HG03575 (cell line): Measurements from ENCODE around the gene NOD2.

Experiments used
- ATAC-seq: cut with Tn5 transposase; IDR thresholded peaks from one replicate; pipeline ENCODE4 v1.9.1; 2021; ENCODE audit not compliant: unreplicated experiment, insufficient number of reproducible peaks, low FRiP score; ENCODE audit errors: extremely low read depth

The NOD2 gene

DNA sequence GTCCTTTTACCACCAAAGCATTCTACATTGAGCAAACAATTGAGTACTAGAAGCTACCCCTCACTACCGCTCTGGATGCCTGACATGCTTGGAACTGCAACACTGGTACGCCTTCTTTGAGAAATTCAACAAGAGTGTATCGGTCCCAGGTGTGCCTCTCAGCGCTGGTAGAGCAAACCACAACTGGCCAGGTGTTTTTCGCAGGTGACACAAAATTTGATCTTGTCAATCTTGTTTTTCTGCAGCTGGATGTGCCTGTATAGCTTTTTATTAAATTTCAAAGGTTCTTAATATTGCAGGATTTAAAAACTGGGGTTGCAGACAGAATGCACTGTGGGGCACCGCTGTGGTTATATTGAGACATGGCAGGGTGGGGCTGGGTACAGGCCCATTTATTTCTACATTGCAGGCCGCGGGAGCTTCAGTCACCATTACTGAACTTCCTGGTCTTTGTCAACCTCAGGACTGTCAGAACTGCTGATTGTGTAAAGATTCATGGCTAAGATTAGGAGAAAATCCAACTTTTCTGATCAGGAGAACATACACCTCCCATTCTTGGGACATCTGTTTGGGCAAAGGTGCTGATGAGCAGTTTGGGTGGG, 7.8 kb upstream of the NOD2 start:
- no peak for ATAC-seq

DNA sequence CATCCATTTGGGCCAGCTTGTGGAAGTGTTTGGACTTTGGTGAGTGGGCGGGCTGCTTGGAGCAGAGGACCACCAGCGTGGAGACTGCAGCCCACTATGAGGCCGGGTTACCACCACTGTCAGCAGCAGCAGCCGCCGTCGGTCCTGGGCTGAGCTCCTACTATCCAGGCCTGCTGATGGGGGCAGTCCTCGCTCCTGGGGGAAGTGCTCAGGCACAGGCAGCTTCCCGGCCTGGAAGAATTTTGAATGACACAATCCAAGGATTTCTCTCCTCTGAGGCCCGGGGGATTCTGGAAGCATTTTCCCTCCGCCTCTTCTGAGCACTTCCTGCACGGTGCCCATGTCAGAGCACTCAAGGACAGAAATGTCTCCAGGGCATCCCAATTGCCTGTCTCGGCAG, 5.3 kb upstream of the NOD2 start:
- ATAC-seq: no peak

DNA sequence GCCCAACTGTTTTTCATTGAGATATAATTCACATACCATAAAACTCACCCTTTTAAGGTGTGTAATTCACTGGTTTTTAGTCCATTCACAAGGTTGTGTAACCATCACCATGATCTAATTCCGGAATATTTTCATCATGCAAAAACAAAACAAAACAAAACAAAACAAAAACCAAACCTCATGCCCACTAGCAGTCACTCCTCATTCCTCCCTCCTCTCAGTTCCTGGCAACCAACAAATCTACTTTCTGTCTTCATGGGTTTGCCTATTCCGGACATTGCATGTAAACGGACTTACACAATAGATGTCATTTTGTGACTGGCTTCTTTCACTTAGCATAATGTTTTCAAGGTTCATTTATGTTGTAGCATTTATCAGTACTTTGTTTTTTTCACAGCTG, 4.5 kb upstream of the NOD2 start:
- no peak for ATAC-seq

- no peak for ATAC-seq
Measured at GRCh38 chr16:50690177-50690576, 3.2 kb upstream of the NOD2 start.

GRCh38 chr16:50692644-50692998, 785 bp upstream of the NOD2 start:
- no peak for ATAC-seq

GRCh38 chr16:50694206-50694605, 800 bp downstream of the NOD2 start:
- ATAC-seq: no peak

DNA sequence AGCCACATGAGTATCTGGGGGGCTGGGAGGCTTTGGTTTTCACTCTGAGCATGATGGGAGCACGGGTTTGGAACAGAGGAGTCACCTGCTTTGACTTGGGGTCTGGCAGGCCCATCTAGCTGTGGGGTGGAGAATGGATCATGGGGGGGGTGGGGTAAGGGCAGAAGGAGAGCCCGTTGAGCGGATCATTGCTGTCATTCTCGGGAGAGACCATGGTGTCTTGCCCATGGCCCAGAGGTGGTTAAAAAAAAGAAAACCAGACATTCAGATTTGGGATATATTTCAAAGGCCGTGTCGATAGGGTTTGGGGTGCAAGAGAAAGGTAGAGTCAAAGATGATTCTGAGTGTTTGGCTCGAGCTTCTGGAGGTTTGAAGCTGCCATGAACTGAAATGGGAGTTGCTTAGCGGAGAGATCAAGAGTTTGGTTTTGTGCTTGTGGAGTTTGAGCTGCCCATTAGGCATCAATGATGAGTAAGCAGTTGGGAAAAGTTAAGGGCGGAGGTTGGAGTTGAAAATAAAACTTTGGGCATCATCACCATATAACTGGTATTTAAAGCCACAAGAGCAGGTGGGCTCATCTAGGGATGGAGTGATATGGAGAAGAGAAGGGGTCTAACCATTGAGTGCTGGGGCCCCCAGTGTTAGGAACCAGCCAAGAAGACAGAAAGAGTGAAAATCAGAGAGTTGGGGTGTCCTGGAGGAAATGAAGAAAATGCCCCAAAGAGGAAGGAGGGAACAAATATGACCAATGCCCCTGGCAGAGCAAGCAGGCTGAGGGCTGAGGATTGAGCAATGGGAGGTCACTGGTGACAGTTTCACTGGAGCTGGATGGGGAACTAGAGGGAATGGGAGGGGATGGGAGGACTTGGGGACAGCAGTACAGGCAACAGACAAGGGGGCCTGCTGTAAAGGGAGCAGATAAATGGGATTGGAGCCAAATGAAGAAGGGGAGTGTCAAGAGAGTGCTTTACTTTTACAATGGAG, 1.9 kb downstream of the NOD2 start:
- ATAC-seq: no peak

GRCh38 chr16:50696126-50696525, 2.7 kb downstream of the NOD2 start:
- no peak for ATAC-seq

DNA sequence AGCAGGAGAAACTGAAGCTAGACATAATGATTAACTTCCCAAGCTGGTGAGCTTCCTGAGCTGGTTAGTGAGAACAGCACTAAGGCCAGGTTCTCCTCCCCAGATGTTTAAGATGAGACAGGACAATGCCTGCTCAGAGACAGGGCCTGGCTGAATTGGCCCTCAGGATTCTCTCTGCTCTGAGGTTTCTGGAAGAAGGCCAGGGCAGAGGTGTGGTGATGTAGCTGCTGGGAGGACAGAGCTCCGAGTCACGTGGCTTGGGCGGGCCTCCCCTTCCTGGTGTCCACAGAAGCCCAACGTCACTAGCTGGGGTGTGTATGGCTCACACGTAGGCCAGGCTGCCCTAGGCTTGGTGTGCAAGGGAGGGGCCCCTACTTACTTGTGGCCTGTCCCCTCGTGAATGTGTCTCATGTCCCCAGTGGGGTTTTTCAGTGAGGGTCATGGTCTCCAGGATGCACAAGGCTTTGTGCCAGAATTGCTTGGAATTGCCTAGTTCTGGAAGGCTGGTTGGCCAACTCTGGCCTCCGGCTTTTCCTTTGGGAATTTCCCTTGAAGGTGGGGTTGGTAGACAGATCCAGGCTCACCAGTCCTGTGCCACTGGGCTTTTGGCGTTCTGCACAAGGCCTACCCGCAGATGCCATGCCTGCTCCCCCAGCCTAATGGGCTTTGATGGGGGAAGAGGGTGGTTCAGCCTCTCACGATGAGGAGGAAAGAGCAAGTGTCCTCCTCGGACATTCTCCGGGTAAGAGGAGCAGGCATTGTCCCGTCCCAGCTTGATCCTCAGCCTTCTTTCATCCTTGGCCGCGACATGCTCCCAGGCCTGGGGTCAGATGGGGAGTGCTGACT, 3.4 kb downstream of the NOD2 start:
- ATAC-seq: no peak

DNA sequence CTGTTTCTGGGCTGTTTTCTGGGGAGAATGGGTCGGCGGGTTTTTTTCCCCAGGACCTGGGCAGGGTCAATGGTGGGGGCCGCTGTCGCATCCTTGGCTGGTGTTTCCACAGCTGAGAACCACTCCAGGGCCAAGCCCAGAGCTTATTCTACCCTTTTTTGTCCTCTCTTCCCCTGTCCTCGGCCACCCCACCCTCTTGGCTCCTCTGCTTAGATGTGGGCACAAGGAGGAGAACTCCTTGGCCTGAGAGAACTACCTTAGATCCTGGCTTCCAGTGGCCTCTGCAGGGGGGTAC, 4.0 kb downstream of the NOD2 start:
- no peak for ATAC-seq

DNA sequence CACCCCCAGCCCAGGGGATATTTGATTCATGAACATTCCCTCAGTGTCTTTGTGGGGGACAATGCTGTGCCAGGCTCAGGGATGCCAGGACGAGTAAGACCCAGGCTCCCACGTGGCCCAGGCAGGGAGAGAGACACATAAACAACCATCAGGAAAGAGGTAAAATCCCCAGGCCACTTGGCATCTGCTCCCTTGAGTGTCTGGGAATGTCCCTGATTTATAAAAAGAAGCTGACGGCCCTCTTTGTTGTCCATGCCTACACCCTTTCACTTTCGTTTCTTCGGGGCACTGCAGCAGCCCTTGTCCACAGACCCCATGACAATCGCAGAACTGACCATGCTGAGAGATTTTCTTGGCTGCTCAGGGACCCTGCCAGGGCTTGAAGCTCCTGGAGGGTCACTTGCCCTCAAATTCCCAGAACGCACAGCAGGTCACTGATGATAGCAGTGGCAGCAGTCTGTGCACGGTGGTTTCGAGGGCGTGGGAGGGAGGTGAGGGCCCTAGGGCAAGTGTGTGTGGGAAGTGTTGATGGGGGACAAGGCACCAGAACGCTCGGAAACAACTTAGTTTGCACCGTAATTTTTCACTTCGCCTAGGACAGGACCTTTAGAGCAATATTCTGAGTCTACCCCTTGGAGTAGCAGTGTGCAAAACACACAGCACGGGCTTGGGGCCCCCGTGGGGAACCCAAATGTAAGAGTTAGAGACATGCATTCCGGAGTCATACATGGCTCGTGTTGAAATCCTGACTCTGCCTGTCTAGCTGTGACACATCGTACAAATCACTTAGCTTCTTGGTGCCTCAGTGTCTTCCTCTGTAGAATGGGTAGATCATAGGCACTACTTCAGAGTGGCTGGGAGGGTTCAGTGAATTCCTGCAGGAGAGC, 4.7 kb downstream of the NOD2 start:
- no peak for ATAC-seq

- no peak for ATAC-seq
Measured at GRCh38 chr16:50699326-50700159, 6.1 kb downstream of the NOD2 start.

- no peak for ATAC-seq
Measured at GRCh38 chr16:50702725-50703124, 9.3 kb downstream of the NOD2 start.

DNA sequence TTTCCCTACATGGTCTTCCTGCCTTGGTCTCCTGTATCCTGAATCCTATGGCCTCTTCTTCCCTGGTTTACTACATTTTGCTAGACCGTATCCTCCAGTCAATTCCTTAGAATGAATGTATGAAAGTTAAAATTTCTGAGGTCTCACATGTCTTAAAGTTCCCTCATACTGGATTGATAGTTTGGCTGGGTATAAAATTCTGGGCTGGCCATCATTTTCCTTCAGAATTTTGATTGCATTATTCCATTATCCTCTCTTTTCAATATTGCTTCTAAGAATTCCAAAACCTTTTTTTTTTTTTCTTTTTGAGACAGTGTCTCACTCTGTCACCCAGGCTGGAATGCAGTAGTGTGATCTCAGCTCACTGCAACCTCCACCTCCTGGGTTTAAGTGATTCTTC, 10.8 kb downstream of the NOD2 start:
- no peak for ATAC-seq

- no peak for ATAC-seq
Measured at GRCh38 chr16:50705436-50706110, 12.2 kb downstream of the NOD2 start.

- no peak for ATAC-seq
Measured at GRCh38 chr16:50706250-50706649, 12.8 kb downstream of the NOD2 start.

DNA sequence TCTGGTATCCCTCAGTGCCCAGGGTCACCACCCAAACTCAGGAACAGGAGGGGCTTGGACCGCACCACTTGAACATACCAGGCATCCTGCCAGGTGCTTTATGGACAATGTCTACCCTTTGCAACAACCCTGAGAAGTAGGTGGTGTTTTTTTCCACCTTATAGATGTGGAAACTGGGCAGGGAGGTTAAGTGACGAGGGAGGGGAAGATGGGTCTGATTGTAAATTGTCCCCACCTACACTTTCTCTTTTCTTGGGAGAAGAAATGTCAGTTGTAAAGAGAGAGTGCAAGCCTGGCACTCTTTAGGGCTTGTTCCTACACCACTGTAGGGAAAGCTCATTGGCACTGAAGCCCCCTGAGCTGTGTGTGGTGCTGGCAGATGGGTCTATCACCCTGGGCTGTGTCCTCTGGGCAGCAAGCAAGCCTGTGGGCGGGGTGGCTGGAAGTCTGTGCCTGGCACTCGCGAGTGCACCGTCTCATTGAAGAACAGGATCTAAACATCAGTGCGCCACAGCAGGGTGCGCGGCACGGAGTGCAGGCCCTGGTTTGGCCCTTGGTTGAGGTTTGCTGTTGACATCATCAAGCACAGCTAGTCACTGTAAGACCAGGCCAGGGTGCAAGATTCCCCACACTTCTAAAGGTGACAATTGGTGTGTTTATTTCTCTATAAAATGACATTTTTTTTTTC, 15.1 kb downstream of the NOD2 start:
- ATAC-seq: no peak
